Measurements from ENCODE around the gene BMERB1. TPM values are rescaled to one million over a fixed set of nuclear protein-coding genes. Genes with fewer than 3 reads are reported as not detected.

Gene BMERB1
- total RNA-seq, 1 donor from 2014 or later: 45.4 TPM

- no peaks in the 10 kb centered on the region for H3K9me3 ChIP-seq
- no peak for TF ChIP-seq CTCF (IDR thresholded peaks at IDR 0.05)
- H3K27ac ChIP-seq: no peak overlapping the region
- no peak overlapping the region for H3K4me3 ChIP-seq
- H3K36me3 ChIP-seq: peaks cover 2 to 6% of the 10 kb centered on the region in 2 donors
- no peak for DNase-seq (ENCODE audit: low spot score in 2 of 2)
- no peaks in the 10 kb centered on the region for H3K27me3 ChIP-seq
- H3K4me1 ChIP-seq: no peaks in the 10 kb centered on the region
- intact Hi-C loops (cut with DNase I): no loop called here
These were observed 102.5 kb downstream of the BMERB1 start for GRCh38 chr16:15536843-15537242.

- Histone ChIP-seq H3K36me3 (peaks cover 2 to 6% of the 10 kb centered on the region in 2 donors), H3K9me3 (peaks cover 0 to 7% of the 10 kb centered on the region in 2 donors), H3K4me3 (no peak overlapping the region), H3K27me3 (no peaks in the 10 kb centered on the region), H3K4me1 (no peaks in the 10 kb centered on the region), H3K27ac (no peak overlapping the region)
- DNase-seq (ENCODE audit: low spot score in 2 of 2): no peak
- TF ChIP-seq CTCF (IDR thresholded peaks at IDR 0.05): no peak
- intact Hi-C loops (cut with DNase I): no loop called here
These were observed 104.1 kb downstream of the BMERB1 start for GRCh38 chr16:15538507-15538906.

GRCh38 chr16:15539197-15539596, 104.8 kb downstream of the BMERB1 start:
- peaks cover 0 to 4% of the 10 kb centered on the region in 2 donors for H3K4me1 ChIP-seq
- no peak for TF ChIP-seq CTCF (IDR thresholded peaks at IDR 0.05)
- intact Hi-C loops (cut with DNase I): no loop called here
- H3K36me3 ChIP-seq: peaks cover 2 to 6% of the 10 kb centered on the region in 2 donors
- DNase-seq (ENCODE audit: low spot score in 2 of 2): no peak
- H3K9me3 ChIP-seq: peaks cover 0 to 7% of the 10 kb centered on the region in 2 donors
- no peak overlapping the region for H3K4me3 ChIP-seq
- no peak overlapping the region for H3K27ac ChIP-seq
- no peaks in the 10 kb centered on the region for H3K27me3 ChIP-seq

GRCh38 chr16:15542261-15542660, 107.9 kb downstream of the BMERB1 start:
- intact Hi-C loops (cut with DNase I): no loop called here
- H3K27ac ChIP-seq: no peak overlapping the region
- no peak for DNase-seq (ENCODE audit: low spot score in 2 of 2)

GRCh38 chr16:15542734-15543347, 108.5 kb downstream of the BMERB1 start:
- Histone ChIP-seq H3K27ac (no peak overlapping the region), H3K4me3 (no peak overlapping the region), H3K27me3 (no peaks in the 10 kb centered on the region), H3K36me3 (peaks cover 0 to 3% of the 10 kb centered on the region in 2 donors), H3K4me1 (peaks cover 0 to 6% of the 10 kb centered on the region in 2 donors), H3K9me3 (peaks cover 0 to 7% of the 10 kb centered on the region in 2 donors)
- no peak for DNase-seq (ENCODE audit: low spot score in 2 of 2)
- TF ChIP-seq CTCF (IDR thresholded peaks at IDR 0.05): no peak
- intact Hi-C loops (cut with DNase I): no loop called here

More at GRCh38 chr16:15542261-15542660, 107.9 kb downstream of the BMERB1 start:
- H3K4me3 ChIP-seq: no peak overlapping the region
- H3K4me1 ChIP-seq: peaks cover 0 to 6% of the 10 kb centered on the region in 2 donors
- peaks cover 0 to 7% of the 10 kb centered on the region in 2 donors for H3K9me3 ChIP-seq
- TF ChIP-seq CTCF (IDR thresholded peaks at IDR 0.05): no peak
- no peaks in the 10 kb centered on the region for H3K27me3 ChIP-seq
- H3K36me3 ChIP-seq: no peaks in the 10 kb centered on the region
